Hepatocyte (in vitro differentiated cells): ENCODE data around the gene KASH5. TPM values are rescaled to one million over a fixed set of nuclear protein-coding genes. Genes with fewer than 3 reads are reported as not detected.

Source experiments
- DNase-seq: peaks from one replicate; pipeline ENCODE4 v3.0.0-alpha.2; 2016; ENCODE audit warnings: low spot score
- H2AFZ ChIP-seq: fragments of 200-600 bp; sonication (generic); 2 replicates; pipeline ENCODE4 v1.6.0; 2016; ENCODE audit warnings: antibody characterized with exemption, mild to moderate bottlenecking
- H3K27ac ChIP-seq: fragments of 200-600 bp; sonication (generic); 2 replicates; pipeline ENCODE4 v1.5.1; 2016; ENCODE audit warnings: mild to moderate bottlenecking
- H3K27me3 ChIP-seq: fragments of 200-600 bp; sonication (generic); 2 replicates; pipeline ENCODE4 v1.6.1; 2016
- H3K36me3 ChIP-seq: fragments of 200-600 bp; sonication (generic); replicated peaks from 2 replicates; pipeline ENCODE4 v1.5.1; 2016; ENCODE audit warnings: low read depth; ENCODE audit not compliant: insufficient read depth
- H3K4me1 ChIP-seq: fragments of 200-600 bp; sonication (generic); 2 replicates; pipeline ENCODE4 v1.5.1; 2016; ENCODE audit warnings: mild to moderate bottlenecking, moderate library complexity; ENCODE audit not compliant: insufficient read depth
- H3K4me2 ChIP-seq: fragments of 200-600 bp; sonication (generic); 2 replicates; pipeline ENCODE4 v1.6.0; 2016
- H3K4me3 ChIP-seq: fragments of 200-600 bp; sonication (generic); 2 replicates; pipeline ENCODE4 v1.5.1; 2016; ENCODE audit warnings: mild to moderate bottlenecking
- H3K79me2 ChIP-seq: fragments of 200-600 bp; sonication (generic); 2 replicates; pipeline ENCODE4 v1.6.0; 2017; ENCODE audit warnings: mild to moderate bottlenecking
- H3K9me2 ChIP-seq: fragments of 200-600 bp; sonication (generic); replicated peaks from 2 replicates; pipeline ENCODE4 v1.6.0; 2017; ENCODE audit warnings: mild to moderate bottlenecking; ENCODE audit not compliant: insufficient read depth
- H3K9me3 ChIP-seq: fragments of 200-600 bp; sonication (generic); 2 replicates; pipeline ENCODE4 v1.5.1; 2016; ENCODE audit warnings: low read depth, mild to moderate bottlenecking
- H4K20me1 ChIP-seq: fragments of 200-600 bp; sonication (generic); 2 replicates; pipeline ENCODE4 v1.6.0; 2016; ENCODE audit warnings: mild to moderate bottlenecking; ENCODE audit not compliant: insufficient read depth, poor library complexity, severe bottlenecking
- CTCF ChIP-seq: fragments of 200-600 bp; sonication (generic); IDR thresholded peaks from 2 replicates; pipeline ENCODE4 v1.5.1; 2016; ENCODE audit warnings: antibody characterized with exemption, mild to moderate bottlenecking; ENCODE audit not compliant: poor library complexity
- EZH2 ChIP-seq: fragments of 200-600 bp; sonication (generic); IDR thresholded peaks from 2 replicates; pipeline ENCODE4 v1.6.1; 2016; ENCODE audit warnings: antibody characterized with exemption, mild to moderate bottlenecking, borderline replicate concordance
- EZH2phosphoT487 ChIP-seq: fragments of 200-600 bp; sonication (generic); IDR thresholded peaks from one replicate; pipeline ENCODE4 v1.6.1; 2018; ENCODE audit warnings: antibody characterized with exemption, mild to moderate bottlenecking, low read depth, moderate library complexity; ENCODE audit not compliant: unreplicated experiment, severe bottlenecking
- WGBS: methylation state at CpG from one replicate; pipeline ENCODE4 v1.1.6; 2016; ENCODE audit warnings: low lambda C conversion rate; ENCODE audit errors: missing lambda C conversion rate; 5-methylcytosine and 5-hydroxymethylcytosine counted together
- polyA plus RNA-seq: library from polyadenylated mRNA; unstranded; fragments of >200 nt; fragmentation: Nextera tagmentation; extraction: Ambion mirVana; gene quantifications from 2 replicates; pipeline ENCODE4 v1.2.1, GENCODE V29; 2016
- total RNA-seq: library from RNA; depleted of rRNA; stranded (reverse); fragments of >200 nt; gene quantifications from 2 replicates; pipeline ENCODE4 v1.2.3, GENCODE V29; 2014

KASH5 gene
- total and polyA plus RNA-seq, 2 experiments from 2014 or later, result not detected

DNA sequence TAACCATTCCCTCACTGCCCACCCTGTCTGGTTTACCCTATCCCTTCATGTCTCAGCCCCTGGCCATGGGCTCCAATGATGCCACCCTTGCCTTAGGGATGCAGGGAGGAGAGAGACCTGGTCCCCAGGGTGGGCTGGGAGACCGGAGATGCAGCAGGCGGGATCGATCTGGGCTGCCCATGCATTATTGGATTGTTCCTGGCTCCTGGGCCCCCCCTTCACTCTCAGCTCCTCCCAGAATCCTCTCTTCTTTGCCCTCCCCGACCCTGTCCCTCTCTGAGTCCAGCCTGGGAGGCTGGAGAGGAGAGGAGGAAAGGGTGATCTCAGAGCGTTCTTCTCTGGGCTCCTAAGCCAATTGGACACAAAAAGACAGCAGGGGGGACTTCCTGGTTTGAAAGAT is 5.8 kb downstream of the KASH5 start:
- no peaks in the 10 kb centered on the region for H3K4me1 ChIP-seq
- H3K36me3 ChIP-seq, result no peaks in the 10 kb centered on the region
- no peak for DNase-seq

DNA sequence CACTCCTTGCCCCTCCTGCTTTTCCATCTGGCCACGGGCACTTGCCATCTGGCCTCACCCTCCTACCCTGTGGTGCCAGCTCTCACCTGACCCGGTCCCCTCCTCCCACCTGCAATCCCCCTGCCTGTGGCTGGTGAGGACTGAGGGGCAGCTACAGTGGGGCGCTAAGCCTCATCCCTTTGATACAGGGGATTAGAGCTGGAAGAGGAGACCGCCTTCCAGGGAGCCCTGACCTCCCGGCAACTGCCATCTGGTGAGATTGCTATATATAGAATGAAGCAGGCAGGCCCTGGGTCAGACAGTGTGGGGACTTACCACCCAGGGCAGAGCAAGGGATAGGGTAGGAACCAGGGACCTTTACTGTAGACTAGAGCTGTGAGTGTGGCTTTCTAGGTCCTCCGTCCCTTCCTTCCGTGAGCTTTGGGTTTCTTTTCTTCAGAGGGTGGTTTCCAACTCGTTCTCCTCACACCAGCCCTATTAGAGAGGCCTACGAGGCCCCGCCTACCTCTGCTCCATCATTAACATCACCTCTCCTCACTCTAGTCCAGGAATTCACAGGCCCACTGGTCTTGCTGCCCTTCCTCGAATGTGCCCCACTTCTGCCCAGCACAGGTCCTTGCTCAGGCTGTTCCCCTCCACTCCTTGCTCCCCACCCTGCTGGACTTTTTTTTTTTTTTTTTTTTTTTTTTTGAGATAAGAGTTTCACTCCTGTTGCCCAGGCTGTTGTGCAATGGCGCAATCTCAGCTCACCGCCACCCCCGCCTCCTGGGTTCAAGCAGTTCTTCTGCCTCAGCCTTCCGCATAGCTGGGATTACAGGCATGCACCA is 7.7 kb downstream of the KASH5 start:
- H3K9me3 ChIP-seq, result no peaks in the 10 kb centered on the region
- DNase-seq, result no peak
- no peaks in the 10 kb centered on the region for H3K4me1 ChIP-seq
- H3K79me2 ChIP-seq, result no peaks in the 10 kb centered on the region
- no peak for TF ChIP-seq EZH2phosphoT487
- no peak for TF ChIP-seq CTCF
- no peak for TF ChIP-seq EZH2
- H3K27me3 ChIP-seq, result no peaks in the 10 kb centered on the region
- H3K4me3 ChIP-seq, result no peak overlapping the region
- no peak overlapping the region for H3K27ac ChIP-seq
- WGBS, result 79% methylated on average over 13 of the region's 15 CpGs
- no peaks in the 10 kb centered on the region for H4K20me1 ChIP-seq
- H3K4me2 ChIP-seq, result no peak overlapping the region
- H2AFZ ChIP-seq, result no peak overlapping the region
- H3K9me2 ChIP-seq, result no peaks in the 10 kb centered on the region
- no peaks in the 10 kb centered on the region for H3K36me3 ChIP-seq

More for the DNA sequence above, 5.8 kb downstream of the KASH5 start:
- no peaks in the 10 kb centered on the region for H3K9me2 ChIP-seq
- WGBS, result 70% methylated on average over 5 of the region's 5 CpGs
- H3K79me2 ChIP-seq, result no peaks in the 10 kb centered on the region
- H3K27ac ChIP-seq, result no peak overlapping the region
- no peak overlapping the region for H3K4me3 ChIP-seq
- H3K27me3 ChIP-seq, result no peaks in the 10 kb centered on the region
- H3K4me2 ChIP-seq, result no peak overlapping the region
- H4K20me1 ChIP-seq, result no peaks in the 10 kb centered on the region
- no peaks in the 10 kb centered on the region for H3K9me3 ChIP-seq
- TF ChIP-seq CTCF (no peak), EZH2phosphoT487 (no peak), EZH2 (no peak)
- H2AFZ ChIP-seq, result no peak overlapping the region

- Histone ChIP-seq H3K9me2 (no peaks in the 10 kb centered on the region), H3K27ac (no peak overlapping the region), H3K4me2 (no peak overlapping the region), H3K36me3 (no peaks in the 10 kb centered on the region), H4K20me1 (no peaks in the 10 kb centered on the region), H3K9me3 (no peaks in the 10 kb centered on the region), H3K27me3 (no peaks in the 10 kb centered on the region), H3K79me2 (no peaks in the 10 kb centered on the region), H3K4me3 (no peak overlapping the region), H2AFZ (no peak overlapping the region), H3K4me1 (no peaks in the 10 kb centered on the region)
- no peak for DNase-seq
- 85% methylated on average over 8 of the region's 8 CpGs for WGBS
- TF ChIP-seq EZH2 (no peak), EZH2phosphoT487 (no peak), CTCF (no peak)
Measured at GRCh38 chr19:49396738-49397505, 8.9 kb downstream of the KASH5 start.
